Stimulated activated CD8-positive, alpha-beta memory T cell treated with anti-CD3 and anti-CD28 coated beads, Interleukin-12 subunit alpha, Interleukin-12 subunit beta, amount 100 ng/mL, for 4 hours (primary cell): ENCODE results near the gene FKBP4.

Experiments used
- DNase-seq: peaks from one replicate; pipeline ENCODE4 v3.0.0-alpha.2; 2020; ENCODE audit warnings: low read depth

The FKBP4 gene

DNA sequence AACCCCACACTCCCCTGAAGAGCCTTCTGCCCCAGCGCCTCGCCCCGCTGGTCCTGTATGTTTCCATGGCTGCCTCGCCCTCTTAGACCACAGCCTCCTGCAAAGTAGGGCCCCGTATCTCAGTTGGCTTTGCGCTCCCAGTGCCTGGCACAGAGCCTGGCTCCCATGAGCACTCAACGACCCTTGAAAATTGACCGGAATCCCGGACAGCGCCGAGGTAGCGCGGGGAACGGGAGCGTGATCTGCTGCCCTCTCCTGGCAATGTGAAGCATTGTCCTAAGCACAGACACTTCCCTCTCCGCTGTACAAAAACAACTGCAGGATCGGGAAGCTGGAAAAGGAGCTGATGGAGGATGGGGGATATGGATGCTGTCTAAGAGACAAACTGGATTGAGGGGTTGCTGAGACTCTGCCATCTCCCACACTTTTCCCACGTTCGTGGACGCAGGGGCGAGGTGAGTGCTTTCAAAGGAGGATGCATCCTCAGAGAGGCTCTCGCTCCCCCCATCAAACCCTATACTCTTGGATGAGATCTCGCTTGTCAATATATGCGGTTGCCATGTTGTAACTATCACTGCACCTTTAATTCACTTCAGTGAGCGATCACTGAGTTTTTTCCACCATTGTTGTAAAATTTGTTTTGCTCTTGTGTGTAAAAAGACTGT is 10.7 kb upstream of the FKBP4 start:
- no peak for DNase-seq

DNA sequence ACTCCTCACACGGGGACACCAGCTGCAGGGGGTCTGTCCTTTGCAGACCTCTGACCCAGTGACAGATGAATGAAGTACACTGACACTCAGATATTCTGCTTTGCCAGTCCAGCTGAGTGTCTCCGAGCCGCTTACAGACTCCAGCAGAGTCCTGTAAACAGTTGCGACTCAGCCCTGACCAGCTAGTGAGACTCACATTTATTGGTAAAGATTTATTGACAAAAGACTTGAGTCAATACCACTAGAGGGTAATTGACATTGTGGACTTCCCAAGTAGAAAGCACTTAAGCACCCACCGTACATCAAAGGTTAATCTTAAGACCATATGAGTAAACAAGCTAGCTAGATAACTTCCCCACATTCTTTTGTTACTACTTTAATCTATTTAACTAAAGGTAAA is 9.8 kb upstream of the FKBP4 start:
- no peak for DNase-seq

DNA sequence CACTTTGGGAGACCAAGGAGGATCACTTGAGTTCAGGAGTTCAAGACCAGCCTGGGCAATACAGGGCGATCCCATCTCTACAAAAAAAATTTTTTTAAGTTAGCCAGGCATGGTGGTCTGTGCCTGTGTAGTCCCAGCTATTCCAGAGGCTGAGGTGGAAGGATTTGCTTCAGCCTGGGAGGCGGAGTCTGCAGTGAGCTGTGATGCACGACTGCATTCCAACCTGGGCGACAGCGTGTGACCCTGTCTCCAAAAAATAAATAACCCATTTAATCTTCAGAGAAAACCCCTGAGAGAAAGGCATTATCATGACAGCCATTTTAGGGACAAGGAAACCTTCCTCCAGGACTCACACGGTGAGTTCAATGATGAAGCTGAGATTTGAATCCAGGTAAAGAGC is 3.7 kb upstream of the FKBP4 start:
- DNase-seq, result no peak

DNA sequence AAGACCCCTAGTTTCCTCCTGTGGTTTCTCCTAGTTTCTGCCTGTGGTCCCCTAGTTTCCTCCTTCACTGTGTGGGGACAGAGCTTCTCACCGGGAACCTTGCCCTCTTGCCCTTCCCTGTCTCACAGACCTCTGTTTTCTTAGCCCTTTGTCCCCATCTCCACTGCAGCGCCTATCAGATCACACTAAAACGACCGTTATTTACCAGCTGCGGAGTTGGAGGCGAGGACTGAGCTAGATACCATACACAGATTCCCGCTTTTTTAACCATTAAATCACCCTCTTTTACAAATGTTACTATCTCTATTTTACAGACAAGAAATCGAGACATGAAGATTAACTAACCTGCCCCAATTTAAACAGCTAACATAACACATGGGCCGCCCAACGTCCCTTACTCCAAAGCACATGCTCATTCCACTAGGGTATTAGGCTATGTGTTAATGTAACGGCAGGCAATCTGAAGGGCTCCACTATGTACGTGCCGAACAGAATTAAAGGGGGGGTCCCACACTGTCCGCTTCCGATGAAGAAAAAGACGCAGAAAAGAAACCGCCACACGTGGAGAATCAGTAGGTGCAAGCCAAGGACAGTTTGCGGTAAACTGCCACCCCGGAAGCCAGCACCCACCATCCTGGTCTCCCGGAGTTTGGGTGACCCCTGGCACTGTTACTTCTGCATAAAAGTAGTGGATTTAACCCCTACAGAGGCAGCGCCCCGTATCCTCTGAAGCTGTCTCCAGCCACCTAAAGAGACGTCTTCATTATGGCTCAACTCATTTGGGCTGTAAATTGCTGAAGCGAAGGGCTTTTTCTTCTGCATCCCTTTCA is 1.9 kb upstream of the FKBP4 start:
- no peak for DNase-seq

DNA sequence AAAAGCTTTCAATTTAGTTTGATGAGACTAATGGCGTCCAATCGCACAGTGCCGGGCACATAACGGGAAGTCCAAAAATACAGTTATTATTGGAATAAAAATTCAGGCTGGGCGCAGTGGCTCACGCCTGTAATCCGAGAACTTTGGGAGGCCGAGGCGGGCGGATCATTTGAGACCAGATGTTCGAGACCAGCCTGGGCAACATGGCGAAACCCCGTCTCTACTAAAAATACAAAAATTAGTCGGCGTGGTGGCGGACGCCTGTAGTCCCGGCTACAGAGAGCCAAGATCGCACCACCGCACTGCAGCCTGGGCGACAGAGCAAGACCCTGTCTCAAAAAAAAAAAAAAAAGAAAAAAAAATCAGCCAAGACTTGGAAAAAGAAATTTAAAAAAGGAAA is 1.2 kb upstream of the FKBP4 start:
- no peak for DNase-seq

DNA sequence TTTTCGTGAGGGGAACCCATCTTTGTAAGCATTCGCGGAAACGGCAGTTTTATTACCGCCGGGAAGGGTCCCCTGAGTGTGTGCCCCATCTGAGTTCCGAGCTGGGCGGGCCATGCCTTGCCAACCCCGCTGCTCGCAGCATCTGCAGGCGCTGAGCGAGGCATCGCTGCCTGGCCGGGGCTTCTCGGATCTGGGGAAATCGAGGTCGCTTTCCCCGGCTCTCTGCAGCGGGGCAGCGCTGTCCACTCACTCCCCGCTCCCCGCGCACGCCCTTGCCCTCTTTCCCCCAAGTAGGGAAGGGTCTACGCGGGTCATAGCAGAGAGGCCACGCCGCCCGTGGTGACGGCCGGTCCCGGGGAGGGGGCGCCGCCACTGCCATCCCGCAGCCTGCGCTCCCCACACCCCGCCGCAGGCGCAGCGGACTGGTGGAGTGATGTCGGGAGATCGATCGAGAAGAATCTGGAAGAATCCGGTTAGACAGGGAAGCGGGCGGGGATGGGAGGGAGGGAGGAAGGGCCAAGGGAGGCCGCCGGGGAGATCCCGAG is 507 bp upstream of the FKBP4 start:
- DNase-seq, result peak; percentile 15

DNA sequence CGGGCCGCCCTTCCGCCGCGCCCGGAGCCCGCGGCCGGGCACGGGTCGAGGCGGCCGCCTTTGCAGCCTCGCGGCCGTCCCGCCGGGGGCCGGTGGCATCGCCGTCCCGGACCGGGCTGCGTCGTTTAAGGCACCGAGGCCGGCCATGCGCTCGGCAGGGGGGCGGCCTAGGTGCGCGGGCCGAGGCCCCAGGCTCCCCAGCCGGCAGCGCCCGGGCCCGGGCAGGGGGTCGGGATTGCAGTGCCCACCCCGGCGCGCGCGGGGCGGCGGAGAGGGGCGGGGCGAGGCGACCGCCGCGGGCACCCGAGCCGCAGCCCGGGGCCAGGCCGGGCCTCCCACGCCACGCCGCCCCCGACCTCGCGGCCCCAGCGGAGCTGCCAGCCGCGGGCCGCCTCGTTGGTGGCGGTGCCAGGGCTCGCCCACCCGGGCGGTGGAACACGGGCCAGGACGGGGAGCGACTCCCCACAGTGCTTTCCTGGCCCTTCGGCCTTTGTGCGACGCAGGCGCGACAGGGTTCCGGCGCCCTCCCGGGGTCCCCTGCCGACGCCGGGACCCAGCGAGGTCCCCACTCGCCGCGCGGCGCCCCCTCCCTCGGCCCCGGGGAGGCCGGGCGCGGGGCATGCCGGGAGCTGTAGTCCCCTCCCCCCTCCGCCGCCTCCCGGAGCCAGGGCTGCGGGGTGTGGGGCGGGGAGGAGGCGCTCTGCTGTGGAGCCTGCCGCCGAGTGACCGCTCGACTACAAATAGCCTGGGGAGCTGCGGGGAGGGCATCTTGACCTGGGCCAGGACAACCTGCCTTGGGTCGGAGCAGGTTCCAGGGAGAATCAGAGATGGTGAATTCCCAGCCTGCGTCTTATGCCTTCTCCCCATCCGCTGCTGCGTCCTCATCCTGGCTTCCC is 769 bp downstream of the FKBP4 start:
- DNase-seq, result peak; percentile 64

DNA sequence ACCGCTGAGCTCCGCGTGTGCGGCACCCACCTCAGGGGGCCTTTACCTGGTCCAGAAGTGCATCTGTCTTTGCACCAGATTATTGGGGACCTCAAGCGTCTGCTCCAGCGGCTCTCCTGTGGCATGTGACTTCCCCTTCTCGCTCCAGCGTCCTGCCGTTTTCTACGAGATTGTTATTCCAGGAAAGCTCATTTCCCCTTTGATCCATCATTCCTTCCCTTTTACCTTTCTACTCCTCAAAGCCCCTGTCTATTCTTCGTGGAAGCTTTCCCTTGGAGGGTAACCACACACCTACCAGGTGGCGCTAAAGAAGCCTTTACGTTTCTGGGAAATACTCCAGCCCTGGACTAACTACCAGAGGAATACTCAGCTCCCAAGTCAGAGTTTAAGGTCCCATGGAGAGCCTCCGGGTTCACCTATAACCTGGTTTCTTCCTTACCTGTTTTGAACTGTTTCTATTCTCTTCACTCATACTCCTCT is 1.5 kb downstream of the FKBP4 start:
- DNase-seq, result no peak

DNA sequence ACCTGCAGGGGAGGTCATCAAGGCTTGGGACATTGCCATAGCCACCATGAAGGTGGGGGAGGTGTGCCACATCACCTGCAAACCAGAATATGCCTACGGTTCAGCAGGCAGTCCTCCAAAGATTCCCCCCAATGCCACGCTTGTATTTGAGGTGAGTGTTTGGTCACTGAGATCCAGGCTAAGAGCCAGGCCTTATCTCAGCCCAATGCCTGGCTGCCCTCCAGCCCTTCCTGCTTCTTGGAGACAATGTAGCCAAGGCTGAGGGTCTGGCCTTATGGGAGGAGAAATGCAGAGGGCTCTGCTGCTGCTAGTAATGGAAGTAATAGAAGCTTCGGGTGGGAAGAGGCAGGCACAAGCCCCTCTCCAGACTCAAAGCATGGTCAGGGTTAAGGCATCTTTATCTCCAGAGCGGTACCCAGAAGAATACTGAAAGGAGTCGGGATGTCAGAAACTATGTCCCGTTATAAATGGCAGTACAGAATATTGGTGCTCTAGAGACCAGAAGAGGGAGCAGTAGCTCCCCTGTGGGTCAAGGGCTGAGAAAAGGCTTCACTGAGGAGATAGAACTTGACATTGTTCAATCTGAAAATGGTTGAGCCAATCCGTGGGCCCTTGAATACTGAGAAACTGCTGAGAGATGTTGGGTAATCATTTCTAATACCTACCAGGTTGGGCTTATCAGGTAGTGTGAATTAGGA is 3.1 kb downstream of the FKBP4 start:
- no peak for DNase-seq

DNA sequence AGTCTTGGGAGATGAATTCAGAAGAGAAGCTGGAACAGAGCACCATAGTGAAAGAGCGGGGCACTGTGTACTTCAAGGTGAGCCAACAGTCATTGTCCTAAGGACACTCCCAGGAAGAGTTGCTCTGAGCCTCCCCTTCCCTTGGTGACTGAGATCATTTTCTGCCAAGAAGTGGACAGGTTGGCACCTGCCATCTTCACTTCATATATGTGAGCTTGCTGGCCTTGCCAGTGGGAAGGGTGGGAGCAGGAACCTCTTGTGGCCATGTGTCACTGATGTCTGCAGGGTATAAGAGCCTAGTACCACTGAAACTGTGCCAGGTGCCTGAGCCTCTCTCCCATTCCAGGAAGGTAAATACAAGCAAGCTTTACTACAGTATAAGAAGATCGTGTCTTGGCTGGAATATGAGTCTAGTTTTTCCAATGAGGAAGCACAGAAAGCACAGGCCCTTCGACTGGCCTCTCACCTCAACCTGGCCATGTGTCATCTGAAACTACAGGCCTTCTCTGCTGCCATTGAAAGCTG is 5.3 kb downstream of the FKBP4 start:
- DNase-seq, result no peak

DNA sequence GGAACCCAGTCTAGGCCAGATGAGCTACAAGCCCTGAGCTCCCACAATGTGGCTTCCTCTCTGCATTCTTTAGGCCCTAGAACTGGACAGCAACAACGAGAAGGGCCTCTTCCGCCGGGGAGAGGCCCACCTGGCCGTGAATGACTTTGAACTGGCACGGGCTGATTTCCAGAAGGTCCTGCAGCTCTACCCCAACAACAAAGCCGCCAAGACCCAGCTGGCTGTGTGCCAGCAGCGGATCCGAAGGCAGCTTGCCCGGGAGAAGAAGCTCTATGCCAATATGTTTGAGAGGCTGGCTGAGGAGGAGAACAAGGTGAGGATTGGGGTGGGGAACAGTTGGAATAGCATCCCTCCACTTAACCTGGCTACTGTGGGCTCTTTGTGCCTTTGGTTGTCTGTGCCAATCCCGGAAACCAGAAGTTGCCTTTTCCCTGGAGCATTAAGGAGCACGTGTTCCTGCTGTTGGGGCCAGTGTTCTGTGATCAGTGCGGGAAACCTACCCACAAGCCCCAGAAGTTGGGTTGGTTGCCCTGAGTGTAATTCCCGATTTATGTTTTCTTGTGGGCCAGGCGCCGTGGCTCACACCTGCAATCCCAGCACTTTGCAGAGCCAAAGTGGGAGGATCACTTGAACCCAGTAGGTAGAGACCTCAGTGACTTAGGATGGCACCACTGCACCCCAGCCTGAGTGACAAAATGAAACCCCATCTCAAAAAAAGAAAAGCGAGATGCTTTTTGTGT is 6.4 kb downstream of the FKBP4 start:
- DNase-seq, result no peak

DNA sequence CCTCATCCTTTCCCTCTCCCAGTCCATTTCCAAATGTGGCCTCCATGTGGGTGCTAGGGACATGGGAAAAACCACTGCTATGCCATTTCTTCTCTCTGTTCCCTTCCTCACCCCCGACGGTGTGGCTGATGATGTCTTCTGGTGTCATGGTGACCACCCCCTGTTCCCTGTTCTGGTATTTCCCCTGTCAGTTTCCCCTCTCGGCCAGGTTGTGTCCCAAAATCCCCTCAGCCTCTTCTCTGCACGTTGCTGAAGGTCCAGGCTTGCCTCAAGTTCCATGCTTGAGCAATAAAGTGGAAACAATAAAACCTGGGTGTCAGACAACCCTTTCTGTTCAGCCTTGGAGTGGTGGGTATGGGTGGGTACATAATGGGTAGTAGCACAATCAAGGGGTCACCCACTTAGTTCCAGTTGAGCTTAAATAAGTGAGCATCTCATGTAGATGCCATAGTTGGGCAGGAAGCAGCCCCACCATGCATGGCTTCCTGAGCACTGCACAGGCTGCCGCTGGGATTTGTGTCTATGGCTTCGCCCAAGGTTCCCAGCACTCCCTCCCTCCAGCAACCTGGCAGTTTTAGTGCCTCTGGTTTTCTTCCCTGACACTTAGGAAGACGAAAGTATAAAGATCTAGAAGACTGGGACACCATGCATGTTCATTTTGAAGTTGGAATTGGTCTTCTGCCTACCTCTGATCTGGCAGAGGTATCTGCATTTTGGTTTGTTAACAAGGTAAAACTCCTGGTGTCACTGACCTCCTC is 9.0 kb downstream of the FKBP4 start:
- no peak for DNase-seq

DNA sequence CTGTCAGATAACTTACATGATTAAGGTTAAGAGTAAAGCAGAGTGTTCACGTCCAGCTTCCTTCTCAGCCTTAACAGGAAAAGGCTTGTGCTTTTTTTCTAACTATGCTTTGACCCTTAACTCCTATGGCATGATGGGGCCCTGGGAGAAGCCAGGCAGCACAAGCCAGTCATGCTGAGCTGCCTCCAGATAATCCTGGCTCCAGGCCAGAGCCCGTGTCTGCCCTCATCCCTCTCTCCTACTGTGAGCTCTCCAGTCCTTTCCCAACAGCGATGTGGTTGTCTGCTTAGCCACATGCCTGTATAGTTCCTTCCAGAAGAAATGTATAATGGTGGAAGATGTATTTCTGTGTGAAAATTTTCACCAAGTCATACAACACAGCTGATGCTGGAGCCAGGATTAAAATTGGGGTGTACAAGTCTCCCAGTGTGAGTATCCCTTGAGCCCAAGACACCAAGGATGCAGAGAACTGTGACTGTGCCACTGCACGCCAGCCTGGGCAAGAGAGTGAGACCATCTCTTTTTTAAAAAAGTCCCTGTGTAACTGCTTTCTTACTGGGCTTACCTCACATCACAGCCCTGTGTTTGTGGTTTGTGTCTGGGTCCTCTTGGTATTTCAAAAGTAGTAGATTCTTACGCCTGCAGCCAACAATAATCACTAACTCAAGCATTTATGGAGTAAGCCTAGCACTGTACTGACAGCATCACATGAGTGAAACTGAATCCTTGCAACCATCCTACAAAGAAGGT is 9.8 kb downstream of the FKBP4 start:
- DNase-seq, result no peak

DNA sequence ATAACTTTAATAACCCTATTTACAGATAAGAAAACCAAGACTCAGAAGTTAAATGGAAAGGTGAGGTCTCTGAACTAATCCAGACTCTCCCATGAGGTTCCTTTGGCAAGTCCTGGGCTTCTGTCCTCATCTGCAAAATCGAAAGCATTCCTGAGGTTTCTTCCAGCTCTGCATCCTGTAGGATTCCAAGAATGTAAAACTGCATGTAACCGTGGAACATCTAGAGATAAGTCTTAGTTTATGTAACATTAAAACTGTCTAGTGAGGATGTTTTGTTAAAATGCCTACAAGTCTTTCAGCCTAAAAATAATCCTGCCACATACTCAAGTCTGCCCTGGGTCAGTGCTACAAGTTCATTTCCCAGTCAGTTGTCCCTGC is 10.4 kb downstream of the FKBP4 start:
- no peak for DNase-seq

DNA sequence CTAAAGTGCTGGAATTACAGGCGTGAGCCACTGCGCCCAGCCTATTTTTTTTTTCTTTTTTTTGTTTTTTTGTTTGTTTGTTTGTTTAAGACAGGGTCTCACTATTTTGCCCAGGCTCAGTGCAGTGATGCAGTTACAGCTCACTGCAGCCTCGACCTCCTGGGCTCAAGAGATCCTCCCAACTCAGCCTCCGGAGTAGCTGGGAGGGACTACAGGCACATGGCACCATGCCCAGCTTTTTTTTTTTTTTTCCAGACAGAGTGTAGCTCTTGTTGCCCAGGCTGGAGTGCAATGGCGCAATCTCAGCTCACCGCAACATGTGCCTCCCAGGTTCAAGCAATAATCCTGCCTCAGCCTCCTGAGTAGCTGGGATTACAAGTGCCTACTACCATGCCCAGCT is 11.9 kb downstream of the FKBP4 start:
- no peak for DNase-seq

DNA sequence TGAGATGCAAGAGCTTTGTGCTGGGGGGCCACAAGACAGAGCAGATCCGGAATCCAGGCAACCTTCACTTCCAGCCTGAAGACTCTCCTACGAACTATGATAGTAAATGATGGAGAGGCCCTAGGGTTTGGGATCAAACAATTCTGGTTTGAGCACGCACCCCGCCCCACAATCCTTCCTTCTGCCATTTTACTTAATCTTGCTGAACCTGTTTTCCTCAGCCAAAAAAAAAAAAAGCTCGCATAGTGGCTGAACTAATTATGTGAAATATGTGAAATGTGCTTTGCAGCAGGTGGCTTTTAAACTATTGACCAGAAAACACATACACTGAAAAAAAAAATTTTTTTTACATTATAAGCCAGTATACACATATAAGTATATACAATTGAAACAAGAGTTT is 17.0 kb downstream of the FKBP4 start:
- no peak for DNase-seq

DNA sequence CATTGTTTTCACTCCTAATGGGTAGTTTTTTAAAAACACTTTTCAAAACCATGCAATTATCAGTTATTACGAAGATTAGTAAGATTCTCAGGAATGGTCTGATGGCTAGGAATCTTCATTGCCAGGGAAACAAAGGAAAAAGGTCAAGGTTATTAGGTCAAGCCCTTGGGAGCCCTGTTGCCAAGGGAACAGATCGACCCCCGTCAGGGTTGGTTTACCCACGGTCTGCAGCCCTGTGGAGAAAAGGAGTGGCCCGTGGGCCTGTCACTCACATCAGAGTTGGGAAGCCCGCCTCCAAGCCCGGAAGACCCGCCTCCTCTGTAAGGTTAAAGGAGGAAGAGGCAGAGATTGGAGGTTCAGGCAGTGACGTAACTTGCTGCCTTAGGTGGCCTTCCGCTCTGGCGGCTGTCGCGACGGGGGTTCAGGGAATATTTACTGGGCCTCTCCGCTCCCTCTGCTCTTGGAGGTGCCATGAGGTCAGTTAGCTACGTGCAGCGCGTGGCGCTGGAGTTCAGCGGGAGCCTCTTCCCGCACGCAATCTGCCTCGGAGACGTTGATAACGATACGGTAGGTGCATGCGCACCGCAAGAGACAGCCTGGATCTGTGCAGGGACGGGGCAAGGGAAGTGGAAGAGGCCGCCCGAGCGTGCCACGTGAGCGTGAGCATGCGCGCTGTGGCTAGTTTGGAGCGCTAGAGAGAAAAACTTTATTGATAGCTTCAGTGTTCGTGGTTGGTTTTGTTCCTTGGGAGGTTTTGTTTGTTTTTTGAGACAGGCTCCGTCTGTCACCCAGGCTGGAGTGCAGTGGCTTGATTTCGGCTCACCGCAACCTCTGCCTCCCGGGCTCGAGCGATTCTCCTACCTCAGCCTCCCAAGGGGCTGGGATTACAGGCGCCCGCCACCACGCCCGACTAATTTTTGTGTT is 17.8 kb downstream of the FKBP4 start, which contains the start of gene ITFG2:
Gene ITFG2 (plus strand): TSS at position 379 of the 924 bp plus-strand sequence. CDS start 93 bp downstream, at position 472.
- DNase-seq, result peak; percentile 88
